HCT116 (cell line): ENCODE results near the gene NEK6.

Experiments
- EZH2 ChIP-seq: fragments of 200-600 bp; sonication (generic); IDR thresholded peaks from 2 replicates; pipeline ENCODE4 v1.6.1; 2017; ENCODE audit warnings: antibody characterized with exemption, mixed run types
- POLR2A ChIP-seq: IDR thresholded peaks from 2 replicates; pipeline ENCODE4 v1.7.0; 2011; ENCODE audit warnings: borderline replicate concordance; ENCODE audit not compliant: insufficient read depth, insufficient read length; ENCODE audit errors: extremely low read depth
- RAD21 ChIP-seq: IDR thresholded peaks from 2 replicates; pipeline ENCODE4 v1.6.1; 2012; ENCODE audit warnings: low read depth, mild to moderate bottlenecking
- REST ChIP-seq: IDR thresholded peaks from 2 replicates; pipeline ENCODE4 v1.6.1; 2012; ENCODE audit warnings: low read depth
- SIN3A ChIP-seq: IDR thresholded peaks from 2 replicates; pipeline ENCODE4 v1.6.1; 2012; ENCODE audit warnings: low read depth

- TF ChIP-seq RAD21: no peak
- TF ChIP-seq POLR2A: no peak
- no peak for TF ChIP-seq EZH2
- no peak for TF ChIP-seq REST
- TF ChIP-seq SIN3A: no peak
These were observed 35.6 kb upstream of the NEK6 start for GRCh38 chr9:124222109-124222508.
